Measurements from ENCODE around the gene MED12.
A peak's percentile ranks its signal among the peaks of the same experiment; 100 is the strongest.

Gene MED12

GRCh38 chrX:71099736-71100135 lies 18.7 kb upstream of the MED12 start:
- no peak for TF ChIP-seq ZNF274 (IDR thresholded peaks at IDR 0.05; ENCODE audit: low read depth, low read length)
- H3K4me3 ChIP-seq (ENCODE audit: low read length) = no peak overlapping the region

DNA sequence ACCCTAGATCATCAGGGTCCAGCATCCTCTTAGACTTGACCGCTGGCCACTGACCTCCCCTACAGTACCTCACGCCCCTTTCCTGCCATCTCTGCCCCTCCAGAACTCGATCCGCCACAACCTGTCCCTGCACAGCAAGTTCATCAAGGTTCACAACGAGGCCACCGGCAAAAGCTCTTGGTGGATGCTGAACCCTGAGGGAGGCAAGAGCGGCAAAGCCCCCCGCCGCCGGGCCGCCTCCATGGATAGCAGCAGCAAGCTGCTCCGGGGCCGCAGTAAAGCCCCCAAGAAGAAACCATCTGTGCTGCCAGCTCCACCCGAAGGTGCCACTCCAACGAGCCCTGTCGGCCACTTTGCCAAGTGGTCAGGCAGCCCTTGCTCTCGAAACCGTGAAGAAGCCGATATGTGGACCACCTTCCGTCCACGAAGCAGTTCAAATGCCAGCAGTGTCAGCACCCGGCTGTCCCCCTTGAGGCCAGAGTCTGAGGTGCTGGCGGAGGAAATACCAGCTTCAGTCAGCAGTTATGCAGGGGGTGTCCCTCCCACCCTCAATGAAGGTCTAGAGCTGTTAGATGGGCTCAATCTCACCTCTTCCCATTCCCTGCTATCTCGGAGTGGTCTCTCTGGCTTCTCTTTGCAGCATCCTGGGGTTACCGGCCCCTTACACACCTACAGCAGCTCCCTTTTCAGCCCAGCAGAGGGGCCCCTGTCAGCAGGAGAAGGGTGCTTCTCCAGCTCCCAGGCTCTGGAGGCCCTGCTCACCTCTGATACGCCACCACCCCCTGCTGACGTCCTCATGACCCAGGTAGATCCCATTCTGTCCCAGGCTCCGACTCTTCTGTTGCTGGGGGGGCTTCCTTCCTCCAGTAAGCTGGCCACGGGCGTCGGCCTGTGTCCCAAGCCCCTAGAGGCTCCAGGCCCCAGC lies 17.6 kb upstream of the MED12 start:
- no peak overlapping the region for H3K4me3 ChIP-seq (ENCODE audit: low read length)
- no peak for TF ChIP-seq ZNF274 (IDR thresholded peaks at IDR 0.05; ENCODE audit: low read depth, low read length)

- H3K4me3 ChIP-seq (ENCODE audit: low read length) = no peak overlapping the region
- no peak for TF ChIP-seq ZNF274 (IDR thresholded peaks at IDR 0.05; ENCODE audit: low read depth, low read length)
Measured at GRCh38 chrX:71102292-71102691, 16.1 kb upstream of the MED12 start.

DNA sequence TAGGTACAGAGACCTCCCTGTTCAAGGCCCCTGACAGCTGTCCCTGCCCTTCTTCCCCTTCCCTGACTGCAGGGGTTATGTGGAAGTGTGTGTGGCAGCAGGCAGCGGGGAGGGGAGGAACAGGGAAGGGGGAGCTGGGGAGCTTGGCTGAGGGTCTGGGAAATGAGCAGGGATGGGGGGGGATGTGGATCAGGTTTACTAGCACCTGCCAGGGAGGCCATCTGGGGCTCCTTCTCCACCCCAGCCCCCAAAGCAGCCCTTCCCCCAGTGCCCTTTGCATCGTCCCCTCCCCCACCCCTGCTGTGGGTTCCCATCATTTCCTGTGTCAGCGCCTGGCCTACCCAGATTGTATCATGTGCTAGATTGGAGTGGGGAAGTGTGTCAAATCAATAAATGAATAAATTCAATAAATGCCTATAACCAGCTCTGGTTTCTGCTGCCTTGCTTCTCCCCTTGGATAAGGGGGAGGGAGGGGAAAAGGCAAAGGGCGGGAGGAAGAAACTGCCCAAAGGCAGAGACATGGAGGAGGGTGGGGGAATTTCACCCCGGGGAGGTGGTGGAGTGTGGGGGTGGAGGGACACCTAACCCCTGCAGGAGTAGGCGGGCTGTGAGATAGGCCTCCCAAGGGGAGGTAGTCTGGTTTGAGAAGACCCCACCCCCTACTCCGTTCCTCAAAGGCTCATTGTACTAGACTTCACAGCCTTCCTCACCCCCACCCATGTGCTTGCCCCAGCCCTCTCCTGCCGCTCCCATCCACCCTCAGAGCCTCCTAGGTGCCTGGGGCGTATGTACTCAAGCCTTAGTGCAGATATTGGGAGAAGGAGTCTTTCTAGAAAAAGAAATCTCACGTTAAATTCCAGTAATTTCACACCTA lies 15.0 kb upstream of the MED12 start:
- peak overlapping the region; percentile 45; the same call in 1 of the 2 replicates for H3K4me3 ChIP-seq (ENCODE audit: low read length)
- TF ChIP-seq ZNF274 (IDR thresholded peaks at IDR 0.05; ENCODE audit: low read depth, low read length) = no peak

- no peak overlapping the region for H3K4me3 ChIP-seq (ENCODE audit: low read length)
Measured at GRCh38 chrX:71105628-71106027, 12.8 kb upstream of the MED12 start.

GRCh38 chrX:71106427-71106826 lies 12.0 kb upstream of the MED12 start, which contains the start of gene CXorf65:
Gene CXorf65, minus strand, starts transcription at chrX:71106740. Its CDS starts 184 bp downstream, at chrX:71106556.
- TF ChIP-seq ZNF274 (IDR thresholded peaks at IDR 0.05; ENCODE audit: low read depth, low read length) = no peak

More at GRCh38 chrX:71105628-71106027, 12.8 kb upstream of the MED12 start:
- TF ChIP-seq ZNF274 (IDR thresholded peaks at IDR 0.05; ENCODE audit: low read depth, low read length) = no peak

GRCh38 chrX:71107245-71107644 lies 11.2 kb upstream of the MED12 start:
- H3K4me3 ChIP-seq (ENCODE audit: low read length) = no peak overlapping the region
- no peak for TF ChIP-seq ZNF274 (IDR thresholded peaks at IDR 0.05; ENCODE audit: low read depth, low read length)

More at GRCh38 chrX:71106427-71106826, 12.0 kb upstream of the MED12 start, which contains the start of gene CXorf65:
- no peak within 1 kb of the TSS for H3K4me3 ChIP-seq (ENCODE audit: low read length)

- peak overlapping the region; percentile 22; the same call in 1 of the 2 replicates for H3K4me3 ChIP-seq (ENCODE audit: low read length)
Measured at GRCh38 chrX:71107762-71108360, 10.5 kb upstream of the MED12 start.

DNA sequence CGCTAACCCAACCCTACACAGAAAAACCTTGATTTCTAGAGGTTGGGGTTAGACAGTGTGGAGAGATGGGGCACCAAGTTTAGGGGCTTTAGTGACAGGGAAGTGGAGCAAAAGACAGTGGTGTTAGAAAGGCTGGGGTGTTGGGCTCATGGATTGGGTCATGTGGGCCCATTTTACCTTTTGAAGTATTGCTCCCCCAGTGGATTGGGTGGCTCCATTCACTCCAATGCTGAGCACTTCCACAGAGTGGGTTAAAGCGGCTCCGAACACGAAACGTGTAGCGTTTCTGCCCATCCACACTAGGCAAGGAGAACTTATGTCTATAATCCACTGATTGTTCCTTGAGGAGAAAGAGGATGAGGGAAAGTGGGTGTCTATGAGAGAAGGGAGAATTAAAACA lies 9.3 kb upstream of the MED12 start:
- no peak for TF ChIP-seq ZNF274 (IDR thresholded peaks at IDR 0.05; ENCODE audit: low read depth, low read length)
- H3K4me3 ChIP-seq (ENCODE audit: low read length) = peak overlapping the region; percentile 73; the same call in 1 of the 2 replicates

More at GRCh38 chrX:71107762-71108360, 10.5 kb upstream of the MED12 start:
- no peak for TF ChIP-seq ZNF274 (IDR thresholded peaks at IDR 0.05; ENCODE audit: low read depth, low read length)

- no peak for TF ChIP-seq ZNF274 (IDR thresholded peaks at IDR 0.05; ENCODE audit: low read depth, low read length)
- H3K4me3 ChIP-seq (ENCODE audit: low read length) = peak within 1 kb of the TSS; percentile 73
Measured at GRCh38 chrX:71111141-71111843, 7.1 kb upstream of the MED12 start, which contains the start of gene IL2RG. Gene IL2RG, minus strand, starts transcription at chrX:71111577. Its CDS starts 38 bp downstream, at chrX:71111539.

DNA sequence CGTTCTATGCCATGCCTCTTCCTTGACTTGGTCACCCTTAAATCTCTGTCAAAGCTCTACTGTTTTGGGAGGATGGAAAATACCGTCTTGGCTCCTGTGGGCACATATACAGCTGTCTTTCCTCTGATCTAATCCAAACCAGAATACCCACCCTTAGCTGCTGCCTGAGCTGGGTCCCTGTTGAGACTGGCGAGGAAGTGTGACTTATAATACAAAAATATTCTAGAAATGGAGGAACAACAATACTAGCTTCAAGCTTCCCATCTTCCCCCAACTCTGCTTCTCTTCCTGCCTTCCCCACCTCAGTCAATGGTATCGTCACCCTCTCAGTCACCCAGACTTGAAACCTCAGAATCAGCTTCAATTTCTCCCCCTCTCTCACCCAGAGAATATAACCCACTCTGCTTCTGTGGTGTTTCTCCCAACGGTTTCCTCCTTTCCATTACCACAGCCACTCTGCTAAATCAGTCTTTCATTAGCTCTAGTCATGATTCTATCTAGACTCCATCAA lies 6.4 kb upstream of the MED12 start:
- no peak for TF ChIP-seq ZNF274 (IDR thresholded peaks at IDR 0.05; ENCODE audit: low read depth, low read length)
- peak overlapping the region; percentile 73; the same call in 1 of the 2 replicates for H3K4me3 ChIP-seq (ENCODE audit: low read length)

DNA sequence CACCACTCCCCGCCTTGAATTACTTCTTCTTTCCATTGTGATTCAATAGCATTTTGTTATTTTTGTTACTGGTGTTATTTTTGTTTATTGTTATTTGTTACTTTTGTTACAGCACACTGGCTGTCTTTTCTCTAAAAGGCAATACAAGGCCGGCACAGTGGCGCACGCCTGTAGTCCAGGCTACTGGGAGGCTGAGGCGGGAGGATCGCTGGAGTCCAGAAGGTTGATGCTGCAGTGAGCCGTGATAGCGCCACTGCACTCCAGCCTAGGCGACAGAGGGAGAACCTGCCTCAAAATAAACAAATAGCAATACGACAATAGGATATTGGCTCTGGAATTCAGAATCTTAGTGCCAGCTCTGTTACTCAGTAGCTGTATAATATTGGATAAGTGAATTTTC lies 1.0 kb upstream of the MED12 start:
- no peak overlapping the region for H3K4me3 ChIP-seq (ENCODE audit: low read length)
- no peak for TF ChIP-seq ZNF274 (IDR thresholded peaks at IDR 0.05; ENCODE audit: low read depth, low read length)

DNA sequence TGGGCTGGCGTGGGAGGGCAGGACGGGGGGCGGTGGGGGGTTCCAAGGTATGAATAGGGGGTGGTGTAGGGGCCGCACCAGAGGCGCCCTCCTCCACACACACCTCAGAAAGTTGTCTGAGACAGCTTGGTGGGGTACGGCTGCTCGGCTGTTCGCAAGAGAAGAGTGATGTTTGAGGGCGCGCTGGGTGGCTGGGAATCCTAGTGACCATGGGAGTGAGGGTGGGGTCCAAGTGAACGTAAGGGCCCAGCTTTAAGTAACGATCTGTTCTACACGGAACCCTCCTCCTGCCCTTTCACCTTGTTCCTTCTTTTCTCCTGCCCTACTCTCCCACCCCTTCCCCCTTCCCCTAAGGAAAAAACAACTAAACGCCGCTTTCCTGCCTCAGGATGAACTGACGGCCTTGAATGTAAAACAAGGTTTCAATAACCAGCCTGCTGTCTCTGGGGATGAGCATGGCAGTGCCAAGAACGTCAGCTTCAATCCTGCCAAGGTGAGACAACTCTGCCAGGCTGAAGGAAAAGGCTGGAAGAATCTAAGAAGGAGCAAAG lies 664 bp downstream of the MED12 start:
- no peak for TF ChIP-seq ZNF274 (IDR thresholded peaks at IDR 0.05; ENCODE audit: low read depth, low read length)

More for the DNA sequence above, 664 bp downstream of the MED12 start:
- peak overlapping the region; percentile 83 for H3K4me3 ChIP-seq (ENCODE audit: low read length)
